Glomerular endothelial cell (primary cell): ENCODE results near the gene IGF1R. TPM values are rescaled to one million over a fixed set of nuclear protein-coding genes. Genes with fewer than 3 reads are reported as not detected.

ENCODE experiments used
- DNase-seq: peaks from one replicate; pipeline ENCODE4 v3.0.0-alpha.2; 2011; ENCODE audit warnings: low read depth, low spot score; ENCODE audit errors: extremely low read depth
- total RNA-seq: library from RNA; depleted of rRNA; stranded (reverse); fragments of >200 nt; gene quantifications from 2 replicates; pipeline ENCODE4 v1.2.3, GENCODE V29; 2015

The IGF1R gene
- total RNA-seq, 1 donor from 2014 or later = 57.9 TPM

DNA sequence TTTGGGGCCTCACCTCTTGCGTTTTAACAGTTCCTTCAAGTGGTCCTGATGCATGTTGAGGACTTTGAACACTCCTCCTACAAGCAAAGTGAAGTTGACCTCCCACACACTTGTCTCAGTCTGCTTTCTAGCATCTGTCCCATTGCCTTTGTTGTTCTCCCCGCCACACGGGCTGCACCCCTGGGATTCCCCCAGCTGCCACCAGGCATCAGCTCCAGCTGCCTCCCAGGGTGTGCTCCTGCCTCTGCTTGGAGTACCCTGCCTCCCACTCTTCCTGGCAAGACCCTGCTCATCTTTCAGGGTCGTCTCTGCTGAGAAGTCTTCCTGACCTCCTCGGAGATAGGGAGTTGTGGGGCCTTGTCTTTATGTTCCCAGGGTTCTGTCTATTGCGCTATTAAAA is 52.2 kb downstream of the IGF1R start:
- DNase-seq = no peak

GRCh38 chr15:98703126-98703685 is 54.9 kb downstream of the IGF1R start:
- no peak for DNase-seq

GRCh38 chr15:98705070-98705469 is 56.7 kb downstream of the IGF1R start:
- DNase-seq = no peak

DNA sequence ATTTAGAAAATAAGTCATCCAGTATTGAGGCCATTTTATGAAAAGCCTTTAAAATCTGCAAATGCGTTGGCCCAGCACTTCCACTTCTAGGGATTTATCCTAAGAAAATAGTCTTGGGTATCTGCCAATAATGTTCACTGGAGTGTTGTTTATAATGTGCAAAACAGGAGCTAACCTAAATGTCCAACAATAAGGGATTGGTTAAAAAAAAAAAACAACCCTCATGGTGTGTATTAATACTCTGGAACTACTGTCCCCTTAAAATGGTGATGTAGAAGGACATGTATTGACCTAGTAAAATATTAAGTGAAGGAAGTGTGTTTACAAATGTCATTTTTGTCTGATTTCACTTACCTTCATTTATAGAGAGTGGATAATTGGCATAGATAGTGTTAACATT is 58.0 kb downstream of the IGF1R start:
- DNase-seq = no peak

DNA sequence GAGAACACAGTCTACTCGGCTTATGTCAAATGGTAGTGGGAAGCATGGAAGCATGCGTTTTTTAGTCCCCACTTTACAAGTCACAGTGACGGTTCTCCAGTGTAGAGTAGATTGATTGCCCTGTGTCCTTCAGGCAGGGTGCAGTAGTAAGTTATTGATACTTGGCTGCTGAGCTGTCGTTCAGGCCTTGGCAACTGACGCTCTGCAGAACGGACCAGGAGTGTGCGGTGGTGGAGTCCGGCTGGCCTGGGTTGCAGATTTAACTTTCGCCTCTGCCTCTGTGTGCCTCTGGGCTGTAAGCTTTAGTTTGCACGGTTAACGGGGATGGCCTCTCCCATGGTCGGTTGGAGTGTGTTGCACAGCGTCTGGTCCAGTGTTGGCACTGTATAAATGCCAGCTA is 58.6 kb downstream of the IGF1R start:
- no peak for DNase-seq

GRCh38 chr15:98708037-98708590 is 59.8 kb downstream of the IGF1R start:
- no peak for DNase-seq

- DNase-seq = no peak
Observed at GRCh38 chr15:98711810-98712209, 63.5 kb downstream of the IGF1R start.

- no peak for DNase-seq
Observed at GRCh38 chr15:98712845-98713584, 64.7 kb downstream of the IGF1R start.

- DNase-seq = no peak
Observed at GRCh38 chr15:98713585-98714001, 65.3 kb downstream of the IGF1R start.

GRCh38 chr15:98714922-98715321 is 66.6 kb downstream of the IGF1R start:
- no peak for DNase-seq

DNA sequence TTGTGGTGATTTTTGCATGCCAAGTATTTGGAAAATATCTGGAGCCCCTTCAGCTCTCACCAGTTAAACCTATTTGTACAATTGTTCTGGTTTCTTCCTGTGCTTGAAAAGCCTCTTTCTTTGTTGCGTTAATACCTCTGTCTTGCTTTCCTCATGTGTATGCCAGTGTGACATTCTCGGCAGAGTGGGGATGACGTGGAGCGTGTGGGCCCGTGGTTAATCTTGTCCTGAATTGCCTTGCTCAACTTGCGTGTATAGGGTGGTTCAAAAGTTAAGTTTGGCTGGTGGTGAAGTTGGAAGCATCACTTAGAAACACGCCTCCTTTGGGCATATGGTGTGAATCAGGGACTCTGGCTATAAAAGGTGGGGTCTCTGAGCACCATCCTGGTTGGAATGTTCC is 67.1 kb downstream of the IGF1R start:
- no peak for DNase-seq

GRCh38 chr15:98715890-98716443 is 67.6 kb downstream of the IGF1R start:
- DNase-seq = no peak

DNA sequence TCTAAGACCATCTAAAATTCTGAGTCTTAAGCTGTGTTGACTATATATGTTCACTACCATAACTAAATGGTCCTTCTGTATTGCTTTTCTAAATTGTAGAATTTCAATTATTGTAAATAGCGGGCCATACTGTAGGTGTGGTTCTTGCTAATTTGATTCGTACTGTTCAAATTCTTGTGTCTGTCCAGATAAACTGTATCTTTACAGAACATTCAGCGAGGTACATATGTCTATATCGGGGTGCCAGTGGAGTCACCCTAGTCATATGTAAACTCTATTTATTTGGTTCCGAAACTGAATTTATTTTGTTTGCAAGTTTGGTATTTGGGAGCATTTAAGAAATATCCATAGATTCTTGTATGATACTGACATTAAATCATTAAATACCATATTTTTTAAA is 69.0 kb downstream of the IGF1R start:
- no peak for DNase-seq

GRCh38 chr15:98717942-98718341 is 69.6 kb downstream of the IGF1R start:
- no peak for DNase-seq

- DNase-seq = no peak
Observed at GRCh38 chr15:98718426-98719136, 70.2 kb downstream of the IGF1R start.

DNA sequence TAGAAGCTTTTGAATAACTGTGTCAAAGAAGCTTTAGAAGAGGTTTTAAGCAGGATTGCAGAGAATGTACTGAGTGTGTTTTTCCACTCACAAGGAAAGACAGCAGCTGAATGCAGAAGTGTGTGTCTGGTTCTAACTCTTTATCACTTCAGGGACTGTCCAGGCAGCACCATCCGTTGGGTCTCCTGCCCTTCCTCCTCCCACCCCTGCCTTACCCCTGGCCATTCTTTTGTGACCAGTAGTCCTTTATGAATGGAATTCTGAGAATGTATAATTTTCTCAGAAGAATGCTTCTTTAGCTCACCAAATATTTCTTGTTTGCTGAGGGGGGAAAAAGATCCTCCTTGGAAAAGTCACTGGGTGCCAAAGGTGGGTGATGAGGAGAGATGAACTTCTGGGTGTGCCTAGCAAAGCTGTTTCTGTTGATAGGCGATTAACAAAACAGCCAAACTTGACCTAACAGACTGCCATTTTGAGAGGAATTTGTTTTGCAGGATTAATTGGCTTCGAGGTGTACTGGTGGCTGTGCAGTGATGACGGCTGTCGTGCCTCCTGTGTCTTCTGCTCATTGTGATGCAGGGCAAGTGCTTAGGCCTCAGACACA is 70.9 kb downstream of the IGF1R start:
- DNase-seq = no peak

DNA sequence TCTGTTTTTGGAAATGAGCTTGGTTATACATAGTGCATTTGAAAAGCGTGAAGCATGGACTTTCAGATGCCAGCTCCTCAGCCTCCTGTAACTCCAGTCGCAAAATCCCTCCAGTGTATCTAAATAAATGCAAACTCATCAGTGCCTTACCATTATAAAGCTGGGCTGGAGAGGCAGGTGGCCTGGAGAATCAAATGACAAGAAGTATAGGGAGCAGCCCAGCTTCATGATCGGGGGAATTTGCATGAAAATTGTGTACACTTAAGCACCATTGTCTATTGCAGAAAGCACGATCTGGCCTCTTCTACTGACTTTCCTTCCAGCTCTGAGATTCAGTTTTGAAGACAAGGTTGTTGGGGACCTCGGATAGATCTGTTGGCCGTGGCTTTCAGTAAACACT is 71.7 kb downstream of the IGF1R start:
- DNase-seq = no peak

DNA sequence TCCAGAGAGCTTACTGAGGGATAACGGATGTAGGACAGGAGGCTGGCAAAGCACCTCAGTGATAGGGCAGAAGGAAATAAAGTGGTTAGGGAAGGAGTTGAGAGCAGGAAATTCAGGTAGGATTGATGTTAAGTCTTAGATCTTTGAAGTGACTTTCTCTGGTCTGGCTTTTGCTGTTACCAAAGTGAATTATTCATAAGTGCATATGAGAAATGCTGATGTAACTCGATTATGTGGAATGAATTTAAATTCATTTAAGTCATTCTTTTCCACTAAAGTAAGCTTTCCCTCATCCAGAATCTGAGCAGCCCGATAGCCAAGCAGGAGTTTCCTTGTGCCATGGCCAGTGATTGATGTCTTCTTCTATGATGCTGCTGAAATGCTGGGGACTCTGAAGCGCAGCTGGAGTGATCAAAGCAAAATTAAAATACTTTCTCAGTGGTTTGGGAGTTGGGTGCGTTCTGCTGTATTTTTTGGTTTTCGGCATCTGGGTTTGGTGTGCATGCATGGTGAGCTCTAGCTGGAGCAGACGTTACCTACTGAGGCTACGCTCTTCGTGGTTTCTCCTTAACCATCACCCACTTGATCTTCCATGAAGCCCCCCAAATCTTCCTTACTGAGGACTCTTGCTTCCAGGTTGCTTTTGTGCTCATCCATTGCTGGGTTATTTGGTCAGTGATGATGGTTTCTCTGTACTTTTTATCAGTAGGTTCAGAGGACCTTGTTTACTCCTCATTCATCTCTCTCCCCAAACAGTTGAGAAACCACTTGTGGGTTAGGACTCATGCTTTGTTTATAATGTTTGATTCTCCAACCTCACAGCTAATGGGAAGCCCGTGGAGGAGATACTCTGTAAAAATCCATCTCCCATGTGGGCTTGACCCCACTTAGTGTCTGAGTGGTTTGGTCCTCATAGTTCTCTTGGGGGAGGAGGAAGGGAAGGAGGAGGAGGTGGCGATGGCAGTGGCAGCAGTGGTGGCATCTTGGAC is 72.5 kb downstream of the IGF1R start:
- no peak for DNase-seq

- no peak for DNase-seq
Observed at GRCh38 chr15:98722209-98722608, 73.9 kb downstream of the IGF1R start.

GRCh38 chr15:98722645-98723044 is 74.3 kb downstream of the IGF1R start:
- DNase-seq = no peak
